Measurements from ENCODE around the gene STXBP4. TPM values are rescaled to one million over a fixed set of nuclear protein-coding genes. Genes with fewer than 3 reads are reported as not detected.

The STXBP4 gene
- total RNA-seq, 1 experiment from 2014 or later, result 13.6 TPM

GRCh38 chr17:55163408-55163807 lies 194.8 kb downstream of the STXBP4 start:
- no TSS peak for BruUV-seq (replicated peaks)
- no peak overlapping the region for H3K4me2 ChIP-seq (ENCODE audit: low read length)
- H3K4me1 ChIP-seq (ENCODE audit: control insufficient read depth in 1 of 2, insufficient read depth in 2 of 2, low read length in 2 of 2), result peaks cover 20 to 36% of the 10 kb centered on the region in 2 experiments
- intact Hi-C loops (cut with micrococcal nuclease), result no loop called here
- ChIA-PET CTCF (no interaction called here), RAD21 (ENCODE audit: low non-redundant PET in 1 of 2, low total read pairs in 2 of 2, uncharacterized antibody in 2 of 2, unreplicated experiment in 2 of 2) (no interaction called here), POLR2A (no interaction called here)
- TF ChIP-seq REST (IDR thresholded peaks at IDR 0.05; ENCODE audit: low read depth) (no peak), EZH2phosphoT487 (IDR thresholded peaks at IDR 0.05; ENCODE audit: borderline replicate concordance) (no peak), ZNF274 (IDR thresholded peaks at IDR 0.05; ENCODE audit: low read depth, low read length) (no peak), SP1 (IDR thresholded peaks at IDR 0.05; ENCODE audit: low read depth) (no peak), CBX3 (IDR thresholded peaks at IDR 0.05; ENCODE audit: low read depth) (no peak), YY1 (IDR thresholded peaks at IDR 0.05; ENCODE audit: extremely low read depth, insufficient replicate concordance, low read depth, low read length) (no peak), MAX (IDR thresholded peaks at IDR 0.05) (no peak), SRF (IDR thresholded peaks at IDR 0.05; ENCODE audit: low read depth) (no peak), RAD21 (IDR thresholded peaks at IDR 0.05; ENCODE audit: low read depth) (no peak)
- TF ChIP-seq, protein P1, sequence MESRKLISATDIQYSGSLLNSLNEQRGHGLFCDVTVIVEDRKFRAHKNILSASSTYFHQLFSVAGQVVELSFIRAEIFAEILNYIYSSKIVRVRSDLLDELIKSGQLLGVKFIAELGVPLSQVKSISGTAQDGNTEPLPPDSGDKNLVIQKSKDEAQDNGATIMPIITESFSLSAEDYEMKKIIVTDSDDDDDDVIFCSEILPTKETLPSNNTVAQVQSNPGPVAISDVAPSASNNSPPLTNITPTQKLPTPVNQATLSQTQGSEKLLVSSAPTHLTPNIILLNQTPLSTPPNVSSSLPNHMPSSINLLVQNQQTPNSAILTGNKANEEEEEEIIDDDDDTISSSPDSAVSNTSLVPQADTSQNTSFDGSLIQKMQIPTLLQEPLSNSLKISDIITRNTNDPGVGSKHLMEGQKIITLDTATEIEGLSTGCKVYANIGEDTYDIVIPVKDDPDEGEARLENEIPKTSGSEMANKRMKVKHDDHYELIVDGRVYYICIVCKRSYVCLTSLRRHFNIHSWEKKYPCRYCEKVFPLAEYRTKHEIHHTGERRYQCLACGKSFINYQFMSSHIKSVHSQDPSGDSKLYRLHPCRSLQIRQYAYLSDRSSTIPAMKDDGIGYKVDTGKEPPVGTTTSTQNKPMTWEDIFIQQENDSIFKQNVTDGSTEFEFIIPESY (IDR thresholded peaks at IDR 0.05; ENCODE audit: extremely low read depth, insufficient replicate concordance, low read length), result no peak
- TF ChIP-seq, protein P2, sequence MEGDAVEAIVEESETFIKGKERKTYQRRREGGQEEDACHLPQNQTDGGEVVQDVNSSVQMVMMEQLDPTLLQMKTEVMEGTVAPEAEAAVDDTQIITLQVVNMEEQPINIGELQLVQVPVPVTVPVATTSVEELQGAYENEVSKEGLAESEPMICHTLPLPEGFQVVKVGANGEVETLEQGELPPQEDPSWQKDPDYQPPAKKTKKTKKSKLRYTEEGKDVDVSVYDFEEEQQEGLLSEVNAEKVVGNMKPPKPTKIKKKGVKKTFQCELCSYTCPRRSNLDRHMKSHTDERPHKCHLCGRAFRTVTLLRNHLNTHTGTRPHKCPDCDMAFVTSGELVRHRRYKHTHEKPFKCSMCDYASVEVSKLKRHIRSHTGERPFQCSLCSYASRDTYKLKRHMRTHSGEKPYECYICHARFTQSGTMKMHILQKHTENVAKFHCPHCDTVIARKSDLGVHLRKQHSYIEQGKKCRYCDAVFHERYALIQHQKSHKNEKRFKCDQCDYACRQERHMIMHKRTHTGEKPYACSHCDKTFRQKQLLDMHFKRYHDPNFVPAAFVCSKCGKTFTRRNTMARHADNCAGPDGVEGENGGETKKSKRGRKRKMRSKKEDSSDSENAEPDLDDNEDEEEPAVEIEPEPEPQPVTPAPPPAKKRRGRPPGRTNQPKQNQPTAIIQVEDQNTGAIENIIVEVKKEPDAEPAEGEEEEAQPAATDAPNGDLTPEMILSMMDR (IDR thresholded peaks at IDR 0.05 in 2 of 3, conservative IDR thresholded peaks at IDR 0.05 in 1 of 3; ENCODE audit: borderline replicate concordance in 1 of 3, insufficient read depth in 1 of 3, low read depth in 2 of 3, low read length in 2 of 3), result no peak
- ATAC-seq, result no peak
- H3K36me3 ChIP-seq (ENCODE audit: control insufficient read depth in 1 of 2, insufficient read depth in 2 of 2, low read length in 2 of 2), result no peaks in the 10 kb centered on the region
- DNase-seq (ENCODE audit: low read depth, low spot score), result no peak
- no peaks in the 10 kb centered on the region for H3K79me2 ChIP-seq (ENCODE audit: insufficient read depth, low read length)
- no peak overlapping the region for H3K4me3 ChIP-seq (replicated peaks in 1 of 2; ENCODE audit: low read depth in 1 of 2, low read length in 2 of 2)
- no peak overlapping the region for H3K27ac ChIP-seq (ENCODE audit: low read depth, low read length)
- H3K9me2 ChIP-seq (ENCODE audit: insufficient read depth), result no peaks in the 10 kb centered on the region
- H2AFZ ChIP-seq (ENCODE audit: low read depth, low read length, poor library complexity, severe bottlenecking), result no peak overlapping the region
- H4K20me1 ChIP-seq (ENCODE audit: insufficient read depth), result no peaks in the 10 kb centered on the region
- no peak overlapping the region for H3K9ac ChIP-seq (ENCODE audit: low read length)
- H3K27me3 ChIP-seq (ENCODE audit: insufficient read depth, low read length), result no peaks in the 10 kb centered on the region
- no peaks in the 10 kb centered on the region for H3K9me3 ChIP-seq (ENCODE audit: control insufficient read depth in 1 of 2, insufficient read depth in 1 of 2, low read depth in 1 of 2, low read length in 2 of 2)
